H1 (cell line): Measurements from ENCODE around the gene SPPL3. TPM values are rescaled to one million over a fixed set of nuclear protein-coding genes. Genes with fewer than 3 reads are reported as not detected.

Experiments used
- CTCF ChIA-PET: fragments of 300-600 bp; sonication (Branson Sonifier 250); formaldehyde crosslinking; loops from one replicate; lab custom pipeline; 2021; ENCODE audit not compliant: partially characterized antibody; lab: Charles Lee
- POLR2A ChIA-PET: fragments of 300-600 bp; sonication (Branson Sonifier 250); formaldehyde crosslinking; loops from one replicate; lab custom pipeline; 2021; ENCODE audit warnings: inconsistent platforms; ENCODE audit not compliant: partially characterized antibody; lab: Charles Lee
- DNase-seq, 2 experiments: peaks; one replicate each; pipeline versions ENCODE4 v3.0.0 to v3.0.0-alpha.2; 2010 to 2022; ENCODE audit warnings: low spot score in 2 of 2, low read depth in 1 of 2, mixed read lengths in 1 of 2
- FAIRE-seq: peaks from 2 replicates; lab custom pipeline; 2011; peaks lifted over from hg19 to GRCh38; lab: Jason Lieb, UNC
- H2AFZ ChIP-seq: 2 replicates; pipeline ENCODE4 v1.8.1; 2012; ENCODE audit warnings: low read length, inconsistent platforms
- H2AK5ac ChIP-seq: 2 replicates; pipeline ENCODE4 v1.6.1; 2013; ENCODE audit warnings: low read depth, low read length
- H2BK120ac ChIP-seq: replicated peaks from 2 replicates; pipeline ENCODE3; 2013; ENCODE audit warnings: low read depth, low read length, inconsistent platforms
- H2BK12ac ChIP-seq: 2 replicates; pipeline ENCODE4 v1.6.1; 2013; ENCODE audit warnings: low read depth, low read length
- H2BK15ac ChIP-seq: 2 replicates; pipeline ENCODE4 v1.6.1; 2013; ENCODE audit warnings: low read length
- H2BK20ac ChIP-seq: 2 replicates; pipeline ENCODE4 v1.6.1; 2013; ENCODE audit warnings: low read length
- H2BK5ac ChIP-seq: 2 replicates; pipeline ENCODE4 v1.6.1; 2013; ENCODE audit warnings: low read depth, low read length
- H3K14ac ChIP-seq: 2 replicates; pipeline ENCODE4 v1.6.1; 2013; ENCODE audit warnings: inconsistent platforms; ENCODE audit not compliant: insufficient read length
- H3K18ac ChIP-seq: 2 replicates; pipeline ENCODE4 v1.6.1; 2013; ENCODE audit warnings: low read length; ENCODE audit errors: extremely low read depth
- H3K23ac ChIP-seq: 2 replicates; pipeline ENCODE4 v1.6.1; 2013; ENCODE audit warnings: inconsistent platforms; ENCODE audit not compliant: insufficient read length
- H3K23me2 ChIP-seq: 2 replicates; pipeline ENCODE4 v1.6.1; 2013; ENCODE audit warnings: low read depth, low read length
- H3K27ac ChIP-seq: 2 replicates; pipeline ENCODE4 v1.6.1; 2011; ENCODE audit warnings: low read depth, low read length, inconsistent platforms
- H3K27me3 ChIP-seq, 4 experiments: replicated peaks in 1 of 4; 1 replicate in 1 of 4; 2 replicates in 3 of 4; pipeline versions ENCODE4 v1.6.1 to v1.8.1; 2011 to 2013; ENCODE audit warnings: low read length in 3 of 4, mild to moderate bottlenecking in 3 of 4, inconsistent platforms in 2 of 4, mixed read lengths in 2 of 4, moderate library complexity in 1 of 4; ENCODE audit not compliant: control insufficient read depth in 3 of 4, insufficient read depth in 3 of 4; ENCODE audit errors: extremely low read depth in 1 of 4
- H3K36me3 ChIP-seq, 4 experiments: 2 replicates each; pipeline versions ENCODE4 v1.6.1 to v1.8.1; 2011 to 2013; ENCODE audit warnings: mild to moderate bottlenecking in 4 of 4, low read length in 3 of 4, moderate library complexity in 2 of 4, control low read depth in 1 of 4, inconsistent platforms in 1 of 4; ENCODE audit not compliant: insufficient read depth in 4 of 4, control insufficient read depth in 2 of 4
- H3K4ac ChIP-seq: replicated peaks from 2 replicates; pipeline ENCODE3; 2013; ENCODE audit warnings: low read length, low read depth, mixed read lengths, inconsistent platforms; ENCODE audit not compliant: insufficient read length
- H3K4me1 ChIP-seq, 4 experiments: replicated peaks in 1 of 4; 1 replicate in 1 of 4; 2 replicates in 3 of 4; pipeline versions ENCODE4 v1.6.1 to v1.8.1; 2011 to 2013; ENCODE audit warnings: low read length in 3 of 4, inconsistent platforms in 2 of 4, mixed read lengths in 1 of 4; ENCODE audit not compliant: insufficient read depth in 4 of 4, control insufficient read depth in 3 of 4
- H3K4me2 ChIP-seq, 2 experiments: 2 replicates each; pipeline versions ENCODE4 v1.6.1 to v1.8.1; 2011 to 2013; ENCODE audit warnings: low read depth in 2 of 2, low read length in 2 of 2, control low read depth in 1 of 2, inconsistent platforms in 1 of 2, mild to moderate bottlenecking in 1 of 2; ENCODE audit not compliant: insufficient read depth in 1 of 2
- H3K4me3 ChIP-seq, 4 experiments: fragments of 200-600, 300-600 bp in 1 of 4; sonication (generic), shearing (Covaris generic), sonication (Bioruptor Twin) in 1 of 4; 2 replicates each; pipeline versions ENCODE4 v1.5.1 to v1.8.1; 2011 to 2016; ENCODE audit warnings: low read length in 4 of 4, low read depth in 3 of 4, control low read depth in 2 of 4, inconsistent platforms in 2 of 4, mild to moderate bottlenecking in 2 of 4, mixed read lengths in 1 of 4, moderate library complexity in 1 of 4; ENCODE audit not compliant: insufficient read depth in 2 of 4; ENCODE audit errors: extremely low read depth in 1 of 4
- H3K56ac ChIP-seq: replicated peaks from 2 replicates; pipeline ENCODE3; 2013; ENCODE audit warnings: low read depth, mild to moderate bottlenecking, mixed read lengths, low read length, inconsistent platforms; ENCODE audit not compliant: insufficient read length
- H3K79me1 ChIP-seq: 2 replicates; pipeline ENCODE4 v1.6.1; 2013; ENCODE audit warnings: low read depth, low read length, control low read depth
- H3K79me2 ChIP-seq, 2 experiments: 2 replicates each; pipeline versions ENCODE4 v1.6.1 to v1.8.1; 2012 to 2013; ENCODE audit warnings: low read length in 2 of 2, mild to moderate bottlenecking in 2 of 2, inconsistent platforms in 1 of 2; ENCODE audit not compliant: insufficient read depth in 2 of 2, control insufficient read depth in 1 of 2
- H3K9ac ChIP-seq, 4 experiments: replicated peaks in 1 of 4; 1 replicate in 1 of 4; 2 replicates in 3 of 4; pipeline versions ENCODE4 v1.6.1 to v1.8.1; 2011 to 2013; ENCODE audit warnings: low read depth in 3 of 4, low read length in 3 of 4, control low read depth in 2 of 4, mild to moderate bottlenecking in 2 of 4, moderate library complexity in 2 of 4, inconsistent platforms in 1 of 4; ENCODE audit errors: extremely low read depth in 1 of 4
- H3K9me3 ChIP-seq, 2 experiments: 2 replicates each; pipeline versions ENCODE4 v1.6.1 to v1.8.1; 2012 to 2013; ENCODE audit warnings: mild to moderate bottlenecking in 2 of 2, moderate library complexity in 2 of 2, control low read depth in 1 of 2, inconsistent platforms in 1 of 2, low read depth in 1 of 2, low read length in 1 of 2, mixed read lengths in 1 of 2; ENCODE audit not compliant: insufficient read depth in 2 of 2
- H4K20me1 ChIP-seq, 2 experiments: replicated peaks in 1 of 2; 2 replicates each; pipeline versions ENCODE3 to v1.8.1; 2011 to 2013; ENCODE audit warnings: inconsistent platforms in 2 of 2, low read length in 2 of 2, mild to moderate bottlenecking in 1 of 2; ENCODE audit not compliant: insufficient read depth in 2 of 2, control insufficient read depth in 1 of 2
- H4K5ac ChIP-seq: 2 replicates; pipeline ENCODE4 v1.6.1; 2013; ENCODE audit warnings: low read length, low read depth, mixed read lengths, inconsistent platforms; ENCODE audit not compliant: insufficient read length
- H4K8ac ChIP-seq: 2 replicates; pipeline ENCODE4 v1.8.0; 2013; ENCODE audit warnings: mild to moderate bottlenecking, moderate library complexity, low read length, inconsistent platforms; ENCODE audit not compliant: insufficient read depth; ENCODE audit errors: extremely low read depth
- H4K91ac ChIP-seq: replicated peaks from 2 replicates; pipeline ENCODE3; 2013; ENCODE audit warnings: low read length, mixed read lengths, inconsistent platforms; ENCODE audit not compliant: insufficient read length
- BCL11A ChIP-seq, 2 experiments: IDR thresholded peaks; one replicate each; pipeline ENCODE4 v1.6.1; 2011; ENCODE audit warnings: low read depth in 2 of 2, low read length in 2 of 2, mild to moderate bottlenecking in 2 of 2
- HDAC6 ChIP-seq: IDR thresholded peaks from one replicate; pipeline ENCODE4 v1.7.1; 2012; ENCODE audit warnings: low read depth, mild to moderate bottlenecking, inconsistent platforms, low read length, moderate library complexity
- JUND ChIP-seq: IDR thresholded peaks from 2 replicates; pipeline ENCODE4 v1.6.1; 2011; ENCODE audit warnings: mild to moderate bottlenecking, improper control_type of control experiment, low read length
- RNF2 ChIP-seq: fragments of 200-900, 300-1000 bp; sonication (generic); IDR thresholded peaks from 2 replicates; pipeline ENCODE4 v1.7.1; 2016; ENCODE audit warnings: borderline replicate concordance, low read depth, mild to moderate bottlenecking, antibody characterized with exemption, low read length; ENCODE audit not compliant: poor library complexity, severe bottlenecking; ENCODE audit errors: missing control alignments
- SP1 ChIP-seq: IDR thresholded peaks from 2 replicates; pipeline ENCODE4 v1.6.1; 2011; ENCODE audit warnings: low read depth, low read length
- SP4 ChIP-seq: IDR thresholded peaks from 2 replicates; pipeline ENCODE4 v1.6.1; 2012; ENCODE audit warnings: low read length, inconsistent platforms
- WGBS, 2 experiments: shearing (Covaris generic) in 1 of 2; methylation state at CpG; one replicate each; pipeline versions ENCODE4 v1.1.6 to v1.1.7; 2013 to 2015; ENCODE audit warnings: low lambda C conversion rate in 2 of 2, mixed read lengths in 2 of 2, inconsistent platforms in 1 of 2, low coverage in 1 of 2, missing lambda C conversion rate in 1 of 2; ENCODE audit not compliant: insufficient replicate concordance in 2 of 2, insufficient coverage in 1 of 2, insufficient read length in 1 of 2; ENCODE audit errors: extremely low coverage in 1 of 2, missing lambda C conversion rate in 1 of 2; 5-methylcytosine and 5-hydroxymethylcytosine counted together
- polyA plus RNA-seq, 7 experiments: library from polyadenylated mRNA; depleted of rRNA in 3 of 7; stranded (reverse) in 5 of 7; unstranded in 2 of 7; fragments of >200 nt in 5 of 7; fragments of 200-250 nt in 2 of 7; gene quantifications; 1 replicate in 5 of 7; 2 replicates in 1 of 7; 4 replicates in 1 of 7; pipeline versions ENCODE4 v1.2.1 to v1.2.3, GENCODE V29; 2011 to 2013; ENCODE audit warnings: missing spikeins in 2 of 7, mixed read lengths in 2 of 7
- total RNA-seq: library from RNA; stranded (reverse); fragmentation: NEBNext Ultra II Directional; extraction: Animal tissue kit (Norgen Biotek cat#: 25700); gene quantifications from 2 replicates; pipeline ENCODE4 v1.2.1, GENCODE V29; 2021

SPPL3 gene
- total and polyA plus RNA-seq, 2 of the 8 experiments (the other 6 are each of a cell fraction or from before 2014, with no cell fraction given) = 27.3 to 48.4 TPM

GRCh38 chr12:120784804-120785203, 119.4 kb downstream of the SPPL3 start:
- H3K36me3 ChIP-seq = peaks cover 5 to 17% (median 11%) of the 10 kb centered on the region in 4 experiments; a peak in 7 of 8 replicates
- POLR2A ChIA-PET = interaction anchor here (1.3 kb wide), 1 partner anchor 16 kb away, joined by 4 read pairs; no protein-coding TSS in a partner anchor
- no peak overlapping the region for H3K9ac ChIP-seq
- H3K4me1 ChIP-seq = no peaks in the 10 kb centered on the region
- H2BK20ac ChIP-seq = no peak overlapping the region
- H2AFZ ChIP-seq = no peak overlapping the region
- TF ChIP-seq JUND = no peak
- TF ChIP-seq HDAC6 = no peak
- no peak for TF ChIP-seq BCL11A (IDR thresholded peaks at IDR 0.05; ENCODE audit: low read depth in 2 of 2, low read length in 2 of 2)
- no peak for TF ChIP-seq SP4
- TF ChIP-seq RNF2 = no peak
- TF ChIP-seq SP1 = no peak
- H3K27me3 ChIP-seq = no peaks in the 10 kb centered on the region
- no peak overlapping the region for H2AK5ac ChIP-seq
- no peak overlapping the region for H4K91ac ChIP-seq
- H3K14ac ChIP-seq = no peak overlapping the region
- H3K79me1 ChIP-seq = no peaks in the 10 kb centered on the region; the same call in 1 of the 2 replicates
- no peak overlapping the region for H3K4ac ChIP-seq
- H3K27ac ChIP-seq = no peak overlapping the region
- 91% methylated on average over 3 of the region's 3 CpGs; no CpG with 5 or more reads in 1 of the 2 experiments for WGBS, 2 experiments
- H3K4me3 ChIP-seq = no peak overlapping the region
- no peak overlapping the region for H3K18ac ChIP-seq
- CTCF ChIA-PET = interaction anchor here (0.9 to 3.4 kb wide), 3 partner anchors 15 to 206 kb away, joined by 3 to 10 read pairs (median 3); no protein-coding TSS in a partner anchor
- H4K5ac ChIP-seq = no peak overlapping the region
- H3K4me2 ChIP-seq = no peak overlapping the region
- no peak overlapping the region for H4K8ac ChIP-seq
- no peak overlapping the region for H2BK12ac ChIP-seq
- H3K23me2 ChIP-seq = no peaks in the 10 kb centered on the region
- H4K20me1 ChIP-seq = peaks cover 0 to 2% of the 10 kb centered on the region in 2 experiments
- no peak overlapping the region for H2BK120ac ChIP-seq
- no peak overlapping the region for H3K23ac ChIP-seq
- H2BK5ac ChIP-seq = no peak overlapping the region
- H3K9me3 ChIP-seq = no peaks in the 10 kb centered on the region
- no peak overlapping the region for H3K56ac ChIP-seq
- no peaks in the 10 kb centered on the region for H3K79me2 ChIP-seq
- DNase-seq (no peak), FAIRE-seq (no peak)
- no peak overlapping the region for H2BK15ac ChIP-seq
